ENCODE results near the gene NOTCH2. TPM values are rescaled to one million over a fixed set of nuclear protein-coding genes. Genes with fewer than 3 reads are reported as not detected.

Gene NOTCH2
- total and polyA plus RNA-seq, 9 of the 15 experiments (the other 6 are each of a cell fraction or from before 2014, with no cell fraction given), result 0.04 to 1.2 (median 0.28) TPM; not detected in 1

GRCh38 chr1:119947468-119947867, 122.0 kb downstream of the NOTCH2 start:
- H3K4me2 ChIP-seq (ENCODE audit: insufficient read depth, low read length), result no peak overlapping the region
- no peak for ATAC-seq
- no peak overlapping the region for H3K9ac ChIP-seq (ENCODE audit: insufficient read depth in 1 of 2, low read depth in 2 of 2, low read length in 2 of 2)
- no peaks in the 10 kb centered on the region for H4K20me1 ChIP-seq (replicated peaks; ENCODE audit: control insufficient read depth, insufficient read depth, low read length)
- H3K4me1 ChIP-seq (replicated peaks in 1 of 2; ENCODE audit: control insufficient read depth in 2 of 2, insufficient read depth in 2 of 2, low read length in 2 of 2), result no peaks in the 10 kb centered on the region
- DNase-seq (ENCODE audit: extremely low read depth in 1 of 4, low spot score in 3 of 4), result no peak
- no peak for TF ChIP-seq ZZZ3 (IDR thresholded peaks at IDR 0.05)
- no peak for TF ChIP-seq YY1 (IDR thresholded peaks at IDR 0.05; ENCODE audit: borderline replicate concordance in 1 of 3, control insufficient read depth in 1 of 3, extremely low read depth in 1 of 3, insufficient read depth in 3 of 3, insufficient read length in 1 of 3, insufficient replicate concordance in 2 of 3, low read depth in 1 of 3, low read length in 2 of 3)
- no peak for TF ChIP-seq FOXM1 (IDR thresholded peaks at IDR 0.05; ENCODE audit: low read depth)
- no peak for TF ChIP-seq FOXM1 (CRISPR knock-in tag; IDR thresholded peaks at IDR 0.05; ENCODE audit: low read depth)
- TF ChIP-seq PTBP1 (IDR thresholded peaks at IDR 0.05; ENCODE audit: low read depth, low read length), result no peak
- no peak for TF ChIP-seq ZBTB43 (CRISPR knock-in tag; IDR thresholded peaks at IDR 0.05)
- TF ChIP-seq U2AF1 (optimal IDR thresholded peaks at IDR 0.05; ENCODE audit: low read depth, low read length), result no peak
- TF ChIP-seq ELK1 (CRISPR knock-in tag; IDR thresholded peaks at IDR 0.05), result no peak
- no peak for TF ChIP-seq TCF3 (CRISPR knock-in tag; IDR thresholded peaks at IDR 0.05)
- TF ChIP-seq CHD1 (IDR thresholded peaks at IDR 0.05; ENCODE audit: low read length), result no peak
- H3K27me3 ChIP-seq (ENCODE audit: control insufficient read depth in 2 of 2, insufficient read depth in 2 of 2, low read length in 2 of 2), result no peaks in the 10 kb centered on the region; a peak in 1 of 5 replicates
- in situ Hi-C loops (cut with MboI), result no loop called here
- ChIA-PET CTCF (ENCODE audit: low intra/inter-chr PET ratio) (no interaction called here), POLR2A (interaction anchor here (1.6 kb wide), 1 partner anchor 40 kb away, joined by 4 read pairs; no protein-coding TSS in a partner anchor)
- H3K9me1 ChIP-seq (ENCODE audit: control insufficient read depth, insufficient read depth, low read length), result no peaks in the 10 kb centered on the region
- no peaks in the 10 kb centered on the region for H3K9me3 ChIP-seq (replicated peaks; ENCODE audit: control insufficient read depth, insufficient read depth, low read depth, low read length)
- no peak overlapping the region for H3K27ac ChIP-seq (ENCODE audit: extremely low read depth, low read depth, low read length)
- H3K79me2 ChIP-seq (ENCODE audit: control insufficient read depth, insufficient read depth, low read length), result no peaks in the 10 kb centered on the region
- BruUV-seq (replicated peaks), result no TSS peak
- H2AFZ ChIP-seq (ENCODE audit: low read depth, low read length), result no peak overlapping the region
- no peaks in the 10 kb centered on the region for H3K36me3 ChIP-seq (ENCODE audit: control insufficient read depth, insufficient read depth, low read length)
- no peak for FAIRE-seq
- intact Hi-C loops (cut with micrococcal nuclease), result no loop called here
- no peak overlapping the region for H3K4me3 ChIP-seq
- 0% methylated on average over 3 of the region's 3 CpGs for WGBS (ENCODE audit: insufficient coverage, low coverage, missing lambda C conversion rate)

All from K562 (cell line).